HCT116 (cell line): ENCODE results near the gene SYNDIG1. TPM values are rescaled to one million over a fixed set of nuclear protein-coding genes. Genes with fewer than 3 reads are reported as not detected.

Source experiments
- ATAC-seq: fragments of 200-7000 bp; cut with Tn5 transposase; 2 replicates; pipeline ENCODE4 v1.9.1; 2020; ENCODE audit warnings: mild to moderate bottlenecking, moderate library complexity
- BruUV-seq: library from RNA; stranded (reverse); fragments of 400-500 nt; replicated peaks from 2 replicates; lab custom pipeline; 2021; lab: Mats Ljungman, UMichigan
- CTCF ChIA-PET: fragments of 300-600 bp; sonication (Branson Sonifier 250); formaldehyde crosslinking; loops from one replicate; lab custom pipeline; 2021; ENCODE audit warnings: antibody characterized with exemption; lab: Charles Lee
- POLR2A ChIA-PET: fragments of 300-600, 350-600 bp; sonication (Branson Sonifier 250); formaldehyde crosslinking; loops from one replicate; lab custom pipeline; 2021; ENCODE audit warnings: antibody characterized with exemption; lab: Charles Lee
- RAD21 ChIA-PET, 2 experiments: fragments of 300-600 bp; sonication (Branson Sonifier 250); formaldehyde crosslinking; loops; one replicate each; lab custom pipeline; 2023; ENCODE audit warnings: low total read pairs in 2 of 2; ENCODE audit not compliant: uncharacterized antibody in 2 of 2, unreplicated experiment in 2 of 2, low non-redundant PET in 1 of 2; lab: Charles Lee
- DNase-seq: peaks from one replicate; pipeline ENCODE4 v3.0.0-alpha.2; 2010; ENCODE audit warnings: low read depth, low spot score
- H2AFZ ChIP-seq: fragments of 200-600 bp; shearing (Covaris generic), sonication (generic); 2 replicates; pipeline ENCODE4 v1.6.1; 2017; ENCODE audit warnings: low read depth, mixed run types, mixed read lengths, antibody characterized with exemption, low read length; ENCODE audit not compliant: poor library complexity, severe bottlenecking
- H3K27ac ChIP-seq: 2 replicates; pipeline ENCODE4 v1.5.1; 2012; ENCODE audit warnings: low read depth, low read length
- H3K27me3 ChIP-seq: fragments of 200-600 bp; sonication (generic); 2 replicates; pipeline ENCODE4 v1.6.1; 2016; ENCODE audit warnings: mixed run types, low read length, mixed read lengths; ENCODE audit not compliant: insufficient read depth
- H3K36me3 ChIP-seq, 2 experiments: fragments of 200-500 bp in 1 of 2; fragments of 200-600 bp in 1 of 2; sonication (Bioruptor generic) in 1 of 2; sonication (generic) in 1 of 2; 2 replicates each; pipeline versions ENCODE4 v1.5.1 to v1.6.1; 2014 to 2016; ENCODE audit warnings: low read length in 2 of 2, inconsistent platforms in 1 of 2, mixed read lengths in 1 of 2, mixed run types in 1 of 2; ENCODE audit not compliant: insufficient read depth in 2 of 2, control insufficient read depth in 1 of 2
- H3K4me1 ChIP-seq, 2 experiments: fragments of 200-600 bp in 1 of 2; sonication (generic) in 1 of 2; 2 replicates each; pipeline versions ENCODE4 v1.5.1 to v1.6.1; 2012 to 2017; ENCODE audit warnings: low read length in 2 of 2, inconsistent platforms in 1 of 2, mild to moderate bottlenecking in 1 of 2, mixed read lengths in 1 of 2, mixed run types in 1 of 2, moderate library complexity in 1 of 2; ENCODE audit not compliant: insufficient read depth in 2 of 2, control insufficient read depth in 1 of 2
- H3K4me2 ChIP-seq: fragments of 200-600 bp; sonication (generic); 2 replicates; pipeline ENCODE4 v1.6.1; 2017; ENCODE audit warnings: mixed run types, low read length, mixed read lengths
- H3K4me3 ChIP-seq, 2 experiments: fragments of 200-600 bp in 1 of 2; sonication (generic) in 1 of 2; replicated peaks in 1 of 2; 2 replicates each; pipeline ENCODE4 v1.5.1; 2011 to 2016; ENCODE audit warnings: low read length in 2 of 2, control low read depth in 1 of 2, low read depth in 1 of 2, mild to moderate bottlenecking in 1 of 2, mixed read lengths in 1 of 2, mixed run types in 1 of 2
- H3K79me2 ChIP-seq: fragments of 200-600 bp; sonication (generic); 2 replicates; pipeline ENCODE4 v1.6.1; 2017; ENCODE audit warnings: mild to moderate bottlenecking, mixed run types, low read length, moderate library complexity, mixed read lengths; ENCODE audit not compliant: insufficient read depth
- H3K9ac ChIP-seq: fragments of 200-600 bp; sonication (generic); 2 replicates; pipeline ENCODE4 v1.6.1; 2016; ENCODE audit warnings: low read length, mixed read lengths
- H3K9me2 ChIP-seq: fragments of 200-600 bp; sonication (generic), shearing (Covaris generic); 2 replicates; pipeline ENCODE4 v1.6.1; 2017; ENCODE audit warnings: mixed run types, mild to moderate bottlenecking, moderate library complexity; ENCODE audit not compliant: insufficient read depth
- H3K9me3 ChIP-seq, 2 experiments: fragments of 200-500 bp in 1 of 2; fragments of 200-600 bp in 1 of 2; sonication (Bioruptor generic) in 1 of 2; sonication (generic) in 1 of 2; 2 replicates each; pipeline ENCODE4 v1.6.1; 2014 to 2017; ENCODE audit warnings: low read length in 2 of 2, mixed read lengths in 2 of 2, inconsistent platforms in 1 of 2, low read depth in 1 of 2, mild to moderate bottlenecking in 1 of 2, mixed run types in 1 of 2, moderate library complexity in 1 of 2; ENCODE audit not compliant: control insufficient read depth in 1 of 2, insufficient read depth in 1 of 2
- H4K20me1 ChIP-seq: fragments of 200-600 bp; sonication (generic), shearing (Covaris generic); 2 replicates; pipeline ENCODE4 v1.6.1; 2017; ENCODE audit warnings: mixed run types, mild to moderate bottlenecking, moderate library complexity; ENCODE audit not compliant: insufficient read depth
- CEBPB ChIP-seq: IDR thresholded peaks from 2 replicates; pipeline ENCODE4 v1.6.1; 2012; ENCODE audit warnings: low read depth
- EGR1 ChIP-seq: IDR thresholded peaks from 2 replicates; pipeline ENCODE4 v1.6.1; 2012; ENCODE audit warnings: low read depth
- ELF1 ChIP-seq: IDR thresholded peaks from 2 replicates; pipeline ENCODE4 v1.6.1; 2012; ENCODE audit warnings: low read depth, borderline replicate concordance
- EZH2 ChIP-seq: fragments of 200-600 bp; sonication (generic); IDR thresholded peaks from 2 replicates; pipeline ENCODE4 v1.6.1; 2017; ENCODE audit warnings: antibody characterized with exemption, mixed run types
- EZH2phosphoT487 ChIP-seq: fragments of 200-600 bp; IDR thresholded peaks from 2 replicates; pipeline ENCODE4 v1.6.1; 2018; ENCODE audit warnings: antibody characterized with exemption, borderline replicate concordance
- FOSL1 ChIP-seq: IDR thresholded peaks from 2 replicates; pipeline ENCODE4 v1.6.1; 2012; ENCODE audit warnings: low read depth
- POLR2A ChIP-seq: IDR thresholded peaks from 2 replicates; pipeline ENCODE4 v1.7.0; 2011; ENCODE audit warnings: borderline replicate concordance; ENCODE audit not compliant: insufficient read depth, insufficient read length; ENCODE audit errors: extremely low read depth
- POLR2AphosphoS5 ChIP-seq: IDR thresholded peaks from 2 replicates; pipeline ENCODE4 v1.6.1; 2011; ENCODE audit warnings: mild to moderate bottlenecking, low read depth, low read length, moderate library complexity
- RAD21 ChIP-seq: IDR thresholded peaks from 2 replicates; pipeline ENCODE4 v1.6.1; 2012; ENCODE audit warnings: low read depth, mild to moderate bottlenecking
- SIN3A ChIP-seq: IDR thresholded peaks from 2 replicates; pipeline ENCODE4 v1.6.1; 2012; ENCODE audit warnings: low read depth
- SRF ChIP-seq: IDR thresholded peaks from 2 replicates; pipeline ENCODE4 v1.6.1; 2012; ENCODE audit warnings: low read depth
- TCF7L2 ChIP-seq: IDR thresholded peaks from 2 replicates; pipeline ENCODE4 v1.7.0; 2011; ENCODE audit warnings: borderline replicate concordance, inconsistent platforms; ENCODE audit not compliant: insufficient read depth, insufficient read length; ENCODE audit errors: extremely low read depth
- YY1 ChIP-seq: IDR thresholded peaks from 2 replicates; pipeline ENCODE4 v1.6.1; 2011; ENCODE audit warnings: low read length, low read depth, moderate library complexity, mild to moderate bottlenecking; ENCODE audit not compliant: insufficient replicate concordance; ENCODE audit errors: extremely low read depth
- ZFX ChIP-seq: fragments of 450-650 bp; IDR thresholded peaks from 2 replicates; pipeline ENCODE4 v1.6.1; 2017
- ZNF274 ChIP-seq: fragments of 200-500 bp; sonication (Bioruptor generic); IDR thresholded peaks from 2 replicates; pipeline ENCODE4 v1.6.1; 2014; ENCODE audit warnings: mild to moderate bottlenecking, low read depth, low read length, inconsistent platforms
- intact Hi-C: fragments of 100-400 bp; cut with micrococcal nuclease; formaldehyde crosslinking; loops from 2 replicates; pipeline ENCODE4 v1.10.0; 2022
- total RNA-seq: library from RNA; stranded (reverse); gene quantifications from one replicate; pipeline ENCODE4 v1.2.1, GENCODE V29; 2021; ENCODE audit not compliant: unreplicated experiment
- TF ChIP-seq, protein P1 (sequence below): IDR thresholded peaks from 2 replicates; pipeline ENCODE4 v1.6.1; 2011; ENCODE audit warnings: mild to moderate bottlenecking, low read length, moderate library complexity; ENCODE audit not compliant: insufficient replicate concordance; ENCODE audit errors: extremely low read depth
- TF ChIP-seq, protein P2 (sequence below): IDR thresholded peaks from 2 replicates; pipeline ENCODE4 v1.6.1; 2012
- TF ChIP-seq, protein P3 (sequence below): IDR thresholded peaks from 2 replicates; pipeline ENCODE4 v1.6.1; 2012

The SYNDIG1 gene
- total RNA-seq, 1 experiment from 2014 or later = not detected

DNA sequence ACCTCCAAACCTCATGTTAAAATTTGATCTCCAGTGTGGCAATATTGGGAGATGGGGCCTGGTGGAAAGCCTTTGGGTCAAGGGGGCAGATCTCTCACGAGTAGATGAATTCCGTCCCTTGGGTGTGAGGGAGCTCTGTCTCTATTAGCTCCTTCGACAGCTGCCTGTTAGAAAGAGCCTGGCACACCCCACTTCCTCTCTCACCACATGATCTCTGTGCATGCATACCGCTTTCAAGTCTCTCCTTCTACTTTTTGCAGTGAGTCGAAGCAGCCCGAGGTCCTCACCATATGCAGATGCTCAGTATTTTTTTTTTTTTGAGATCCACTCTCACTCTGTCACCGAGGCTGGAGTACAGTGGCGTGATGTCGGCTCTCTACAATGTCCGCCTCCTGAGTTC, 176.9 kb downstream of the SYNDIG1 start:
- no peak overlapping the region for H3K27ac ChIP-seq
- TF ChIP-seq POLR2A = no peak
- TF ChIP-seq ELF1 = no peak
- TF ChIP-seq CEBPB = no peak
- no peak for TF ChIP-seq ZNF274
- TF ChIP-seq EGR1 = no peak
- no peak for TF ChIP-seq FOSL1
- TF ChIP-seq EZH2 = no peak
- TF ChIP-seq, protein P1, sequence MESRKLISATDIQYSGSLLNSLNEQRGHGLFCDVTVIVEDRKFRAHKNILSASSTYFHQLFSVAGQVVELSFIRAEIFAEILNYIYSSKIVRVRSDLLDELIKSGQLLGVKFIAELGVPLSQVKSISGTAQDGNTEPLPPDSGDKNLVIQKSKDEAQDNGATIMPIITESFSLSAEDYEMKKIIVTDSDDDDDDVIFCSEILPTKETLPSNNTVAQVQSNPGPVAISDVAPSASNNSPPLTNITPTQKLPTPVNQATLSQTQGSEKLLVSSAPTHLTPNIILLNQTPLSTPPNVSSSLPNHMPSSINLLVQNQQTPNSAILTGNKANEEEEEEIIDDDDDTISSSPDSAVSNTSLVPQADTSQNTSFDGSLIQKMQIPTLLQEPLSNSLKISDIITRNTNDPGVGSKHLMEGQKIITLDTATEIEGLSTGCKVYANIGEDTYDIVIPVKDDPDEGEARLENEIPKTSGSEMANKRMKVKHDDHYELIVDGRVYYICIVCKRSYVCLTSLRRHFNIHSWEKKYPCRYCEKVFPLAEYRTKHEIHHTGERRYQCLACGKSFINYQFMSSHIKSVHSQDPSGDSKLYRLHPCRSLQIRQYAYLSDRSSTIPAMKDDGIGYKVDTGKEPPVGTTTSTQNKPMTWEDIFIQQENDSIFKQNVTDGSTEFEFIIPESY = no peak
- no peak for TF ChIP-seq RAD21
- no peak for TF ChIP-seq TCF7L2
- TF ChIP-seq POLR2AphosphoS5 = no peak
- TF ChIP-seq, protein P2, sequence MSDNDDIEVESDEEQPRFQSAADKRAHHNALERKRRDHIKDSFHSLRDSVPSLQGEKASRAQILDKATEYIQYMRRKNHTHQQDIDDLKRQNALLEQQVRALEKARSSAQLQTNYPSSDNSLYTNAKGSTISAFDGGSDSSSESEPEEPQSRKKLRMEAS = no peak
- TF ChIP-seq SIN3A = no peak
- no peak for TF ChIP-seq EZH2phosphoT487
- no peak for TF ChIP-seq ZFX
- no peak for TF ChIP-seq SRF
- TF ChIP-seq YY1 = no peak
- TF ChIP-seq, protein P3, sequence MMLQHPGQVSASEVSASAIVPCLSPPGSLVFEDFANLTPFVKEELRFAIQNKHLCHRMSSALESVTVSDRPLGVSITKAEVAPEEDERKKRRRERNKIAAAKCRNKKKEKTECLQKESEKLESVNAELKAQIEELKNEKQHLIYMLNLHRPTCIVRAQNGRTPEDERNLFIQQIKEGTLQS = no peak
- TF ChIP-seq, all 23 proteins: peak for 0
- ATAC-seq = no peak
- DNase-seq = no peak
- no peak overlapping the region for H3K9ac ChIP-seq
- no peaks in the 10 kb centered on the region for H3K9me3 ChIP-seq
- no peak overlapping the region for H2AFZ ChIP-seq
- CTCF ChIA-PET = no interaction called here
- no peaks in the 10 kb centered on the region for H3K9me2 ChIP-seq
- RAD21 ChIA-PET = no interaction called here
- no peak overlapping the region for H3K4me2 ChIP-seq
- intact Hi-C loops = no loop called here
- H4K20me1 ChIP-seq = no peaks in the 10 kb centered on the region
- H3K79me2 ChIP-seq = no peaks in the 10 kb centered on the region
- peaks cover 0 to 5% of the 10 kb centered on the region in 2 experiments; a peak in 2 of 4 replicates for H3K4me1 ChIP-seq
- peaks cover 27% of the 10 kb centered on the region; the same call in 1 of the 2 replicates for H3K27me3 ChIP-seq
- POLR2A ChIA-PET = no interaction called here
- BruUV-seq = no TSS peak
- no peak overlapping the region for H3K4me3 ChIP-seq
- H3K36me3 ChIP-seq = no peaks in the 10 kb centered on the region
